ENCODE results near the gene LAMP1.
"Not testable (repeated sequence)": the region's sequence is repeated elsewhere in the genome, so short reads cannot be mapped to it uniquely, and the experiment has no call there.

Gene LAMP1

DNA sequence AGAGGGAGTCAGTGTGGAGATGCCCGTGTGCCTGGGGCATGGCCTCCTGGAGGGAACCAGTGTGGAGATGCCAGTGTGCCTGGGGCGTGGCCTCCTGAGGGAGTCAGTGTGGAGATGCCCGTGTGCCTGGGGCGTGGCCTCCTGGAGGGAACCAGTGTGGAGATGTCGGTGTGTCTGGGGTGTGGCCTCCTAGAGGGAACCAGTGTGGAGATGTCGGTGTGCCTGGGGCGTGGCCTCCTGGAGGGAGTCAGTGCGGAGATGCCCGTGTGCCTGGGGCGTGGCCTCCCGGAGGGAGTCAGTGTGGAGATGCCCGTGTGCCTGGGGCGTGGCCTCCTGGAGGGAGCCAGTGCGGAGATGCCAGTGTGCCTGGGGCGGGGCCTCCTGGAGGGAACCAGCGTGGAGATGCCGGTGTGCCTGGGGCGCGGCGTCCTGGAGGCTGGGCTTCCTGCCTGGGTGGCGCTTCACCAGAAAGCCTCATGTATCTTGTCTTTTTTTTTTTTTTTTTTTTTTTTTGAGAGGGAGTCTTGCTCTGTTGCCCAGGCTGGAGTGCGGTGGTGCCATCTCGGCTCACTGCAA lies 17.9 kb downstream of the LAMP1 start:
- H3K9ac ChIP-seq (ENCODE audit: low read length in 5 of 5); H3K4me1 ChIP-seq (ENCODE audit: control insufficient read depth in 5 of 5, insufficient read depth in 5 of 5, low read length in 5 of 5); H3K4me3 ChIP-seq (ENCODE audit: low read depth in 1 of 5, low read length in 5 of 5); H3K27me3 ChIP-seq (ENCODE audit: control insufficient read depth in 5 of 5, insufficient read depth in 4 of 5, low read length in 5 of 5); H3K9me3 ChIP-seq (ENCODE audit: control insufficient read depth in 5 of 5, low read length in 5 of 5); H3K27ac ChIP-seq (ENCODE audit: low read depth, low read length): not testable (repeated sequence)
- peaks cover 3 to 77% (median 61%) of the 10 kb centered on the region in 5 donors for H3K36me3 ChIP-seq (ENCODE audit: control insufficient read depth in 5 of 5, insufficient read depth in 5 of 5, low read length in 5 of 5)

DNA sequence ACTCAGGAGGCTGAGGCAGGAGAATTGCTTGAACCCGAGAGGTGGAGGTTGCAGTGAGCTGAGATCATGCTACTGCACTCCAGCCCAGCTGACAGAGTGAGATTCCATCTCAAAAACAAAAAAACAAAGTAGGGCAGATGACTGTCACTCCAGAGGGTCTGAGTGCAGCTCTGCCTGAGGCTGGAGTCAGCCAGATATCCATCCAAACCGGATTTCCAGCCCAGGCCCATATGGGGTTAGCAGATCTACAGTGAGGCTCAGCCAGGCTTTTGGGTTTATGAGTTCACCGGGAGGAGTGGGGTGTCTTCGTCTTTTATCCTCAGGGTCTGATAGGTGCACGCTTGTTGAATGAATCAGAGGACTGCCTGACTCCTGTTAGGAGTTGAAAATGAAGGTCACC lies 19.0 kb downstream of the LAMP1 start:
- H3K36me3 ChIP-seq (ENCODE audit: control insufficient read depth in 5 of 5, insufficient read depth in 5 of 5, low read length in 5 of 5), result peaks cover 3 to 79% (median 64%) of the 10 kb centered on the region in 5 donors
- no peaks in the 10 kb centered on the region for H3K4me1 ChIP-seq (ENCODE audit: control insufficient read depth in 5 of 5, insufficient read depth in 5 of 5, low read length in 5 of 5)
- H3K9me3 ChIP-seq (ENCODE audit: control insufficient read depth in 5 of 5, low read length in 5 of 5), result no peaks in the 10 kb centered on the region

GRCh38 chr13:113317031-113317430 lies 20.0 kb downstream of the LAMP1 start:
- peaks cover 0 to 79% (median 64%) of the 10 kb centered on the region in 5 donors for H3K36me3 ChIP-seq (ENCODE audit: control insufficient read depth in 5 of 5, insufficient read depth in 5 of 5, low read length in 5 of 5)
- no peaks in the 10 kb centered on the region for H3K27me3 ChIP-seq (ENCODE audit: control insufficient read depth in 5 of 5, insufficient read depth in 4 of 5, low read length in 5 of 5)
- H3K27ac ChIP-seq (ENCODE audit: low read depth, low read length), result no peak overlapping the region
- H3K4me1 ChIP-seq (ENCODE audit: control insufficient read depth in 5 of 5, insufficient read depth in 5 of 5, low read length in 5 of 5), result no peaks in the 10 kb centered on the region
- H3K4me3 ChIP-seq (ENCODE audit: low read depth in 1 of 5, low read length in 5 of 5), result no peak overlapping the region
- no peaks in the 10 kb centered on the region for H3K9me3 ChIP-seq (ENCODE audit: control insufficient read depth in 5 of 5, low read length in 5 of 5)
- no peak overlapping the region for H3K9ac ChIP-seq (ENCODE audit: low read length in 5 of 5)

More for the DNA sequence above, 19.0 kb downstream of the LAMP1 start:
- H3K9ac ChIP-seq (ENCODE audit: low read length in 5 of 5), result no peak overlapping the region
- H3K27ac ChIP-seq (ENCODE audit: low read depth, low read length), result no peak overlapping the region
- no peak overlapping the region for H3K4me3 ChIP-seq (ENCODE audit: low read depth in 1 of 5, low read length in 5 of 5)
- H3K27me3 ChIP-seq (ENCODE audit: control insufficient read depth in 5 of 5, insufficient read depth in 4 of 5, low read length in 5 of 5), result no peaks in the 10 kb centered on the region

DNA sequence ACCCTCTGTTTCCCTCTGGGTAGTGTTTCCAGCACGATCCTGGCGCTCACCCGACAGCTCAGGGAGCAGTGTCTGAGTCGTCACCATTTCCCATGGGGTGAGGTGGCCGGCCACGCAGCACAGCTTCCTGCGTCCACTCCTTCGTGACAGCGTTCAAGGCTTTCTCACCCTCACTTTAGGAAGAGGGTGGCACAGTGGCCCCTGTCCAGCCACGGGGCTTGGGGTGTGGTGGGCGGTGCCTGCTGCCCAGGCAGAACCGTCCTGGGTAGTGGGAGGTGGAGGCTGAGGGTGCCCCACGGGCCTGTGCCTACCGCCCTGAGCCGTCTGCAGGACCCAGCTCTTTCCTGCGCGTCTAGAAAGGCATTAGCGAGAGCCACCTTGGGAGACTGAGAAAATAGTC lies 21.9 kb downstream of the LAMP1 start:
- H3K4me1 ChIP-seq (ENCODE audit: control insufficient read depth in 5 of 5, insufficient read depth in 5 of 5, low read length in 5 of 5), result no peaks in the 10 kb centered on the region
- H3K9ac ChIP-seq (ENCODE audit: low read length in 5 of 5), result no peak overlapping the region
- H3K27me3 ChIP-seq (ENCODE audit: control insufficient read depth in 5 of 5, insufficient read depth in 4 of 5, low read length in 5 of 5), result no peaks in the 10 kb centered on the region
- H3K36me3 ChIP-seq (ENCODE audit: control insufficient read depth in 5 of 5, insufficient read depth in 5 of 5, low read length in 5 of 5), result peaks cover 1 to 78% (median 69%) of the 10 kb centered on the region in 5 donors
- H3K27ac ChIP-seq (ENCODE audit: low read depth, low read length), result no peak overlapping the region
- H3K9me3 ChIP-seq (ENCODE audit: control insufficient read depth in 5 of 5, low read length in 5 of 5), result no peaks in the 10 kb centered on the region
- H3K4me3 ChIP-seq (ENCODE audit: low read depth in 1 of 5, low read length in 5 of 5), result no peak overlapping the region

DNA sequence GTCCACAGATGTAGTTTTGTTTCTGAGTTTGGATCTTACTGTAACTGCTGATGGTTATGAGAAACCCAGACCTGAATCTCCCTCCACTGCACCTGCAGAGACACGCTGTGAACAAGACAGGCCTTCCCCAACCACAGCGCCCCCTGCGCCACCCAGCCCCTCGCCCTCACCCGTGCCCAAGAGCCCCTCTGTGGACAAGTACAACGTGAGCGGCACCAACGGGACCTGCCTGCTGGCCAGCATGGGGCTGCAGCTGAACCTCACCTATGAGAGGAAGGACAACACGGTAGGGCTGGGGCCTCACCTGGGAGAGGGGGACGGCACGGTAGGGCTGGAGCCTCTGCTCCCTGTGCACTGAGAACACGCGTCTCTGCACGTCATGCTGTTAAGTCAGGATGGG lies 22.3 kb downstream of the LAMP1 start:
- H3K4me3 ChIP-seq (ENCODE audit: low read depth in 1 of 5, low read length in 5 of 5), result no peak overlapping the region
- no peak overlapping the region for H3K9ac ChIP-seq (ENCODE audit: low read length in 5 of 5)
- H3K9me3 ChIP-seq (ENCODE audit: control insufficient read depth in 5 of 5, low read length in 5 of 5), result no peaks in the 10 kb centered on the region
- H3K27ac ChIP-seq (ENCODE audit: low read depth, low read length), result no peak overlapping the region
- no peaks in the 10 kb centered on the region for H3K27me3 ChIP-seq (ENCODE audit: control insufficient read depth in 5 of 5, insufficient read depth in 4 of 5, low read length in 5 of 5)
- H3K4me1 ChIP-seq (ENCODE audit: control insufficient read depth in 5 of 5, insufficient read depth in 5 of 5, low read length in 5 of 5), result no peaks in the 10 kb centered on the region
- H3K36me3 ChIP-seq (ENCODE audit: control insufficient read depth in 5 of 5, insufficient read depth in 5 of 5, low read length in 5 of 5), result peaks cover 2 to 82% (median 71%) of the 10 kb centered on the region in 5 donors

- Histone ChIP-seq H3K9me3 (ENCODE audit: control insufficient read depth in 5 of 5, low read length in 5 of 5) (no peaks in the 10 kb centered on the region), H3K4me1 (ENCODE audit: control insufficient read depth in 5 of 5, insufficient read depth in 5 of 5, low read length in 5 of 5) (no peaks in the 10 kb centered on the region), H3K36me3 (ENCODE audit: control insufficient read depth in 5 of 5, insufficient read depth in 5 of 5, low read length in 5 of 5) (peaks cover 2 to 89% (median 76%) of the 10 kb centered on the region in 5 donors), H3K27ac (ENCODE audit: low read depth, low read length) (no peak overlapping the region), H3K4me3 (ENCODE audit: low read depth in 1 of 5, low read length in 5 of 5) (no peak overlapping the region), H3K27me3 (ENCODE audit: control insufficient read depth in 5 of 5, insufficient read depth in 4 of 5, low read length in 5 of 5) (no peaks in the 10 kb centered on the region), H3K9ac (ENCODE audit: low read length in 5 of 5) (no peak overlapping the region)
Measured at GRCh38 chr13:113320226-113320875, 23.3 kb downstream of the LAMP1 start.

DNA sequence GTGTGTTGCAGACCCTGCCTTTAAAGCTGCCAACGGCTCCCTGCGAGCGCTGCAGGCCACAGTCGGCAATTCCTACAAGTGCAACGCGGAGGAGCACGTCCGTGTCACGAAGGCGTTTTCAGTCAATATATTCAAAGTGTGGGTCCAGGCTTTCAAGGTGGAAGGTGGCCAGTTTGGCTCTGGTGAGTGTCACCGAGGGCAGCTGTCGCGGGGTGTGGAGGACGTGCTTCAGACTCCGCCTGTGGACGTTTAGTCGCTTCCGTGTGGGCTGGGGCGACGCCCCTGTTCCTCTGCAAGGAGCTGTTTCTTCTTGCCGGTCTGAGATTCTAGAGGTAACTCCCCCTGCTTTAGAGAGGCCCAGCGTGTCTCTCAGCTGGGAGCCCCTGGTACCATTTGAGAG lies 24.5 kb downstream of the LAMP1 start:
- Histone ChIP-seq H3K27ac (ENCODE audit: low read depth, low read length) (no peak overlapping the region), H3K36me3 (ENCODE audit: control insufficient read depth in 5 of 5, insufficient read depth in 5 of 5, low read length in 5 of 5) (peaks cover 2 to 85% (median 74%) of the 10 kb centered on the region in 5 donors), H3K27me3 (ENCODE audit: control insufficient read depth in 5 of 5, insufficient read depth in 4 of 5, low read length in 5 of 5) (no peaks in the 10 kb centered on the region), H3K9ac (ENCODE audit: low read length in 5 of 5) (no peak overlapping the region), H3K4me3 (ENCODE audit: low read depth in 1 of 5, low read length in 5 of 5) (no peak overlapping the region), H3K4me1 (ENCODE audit: control insufficient read depth in 5 of 5, insufficient read depth in 5 of 5, low read length in 5 of 5) (no peaks in the 10 kb centered on the region), H3K9me3 (ENCODE audit: control insufficient read depth in 5 of 5, low read length in 5 of 5) (no peaks in the 10 kb centered on the region)

- Histone ChIP-seq H3K27me3 (ENCODE audit: control insufficient read depth in 5 of 5, insufficient read depth in 4 of 5, low read length in 5 of 5) (no peaks in the 10 kb centered on the region), H3K9ac (ENCODE audit: low read length in 5 of 5) (no peak overlapping the region), H3K9me3 (ENCODE audit: control insufficient read depth in 5 of 5, low read length in 5 of 5) (no peaks in the 10 kb centered on the region), H3K27ac (ENCODE audit: low read depth, low read length) (no peak overlapping the region), H3K4me1 (ENCODE audit: control insufficient read depth in 5 of 5, insufficient read depth in 5 of 5, low read length in 5 of 5) (no peaks in the 10 kb centered on the region), H3K36me3 (ENCODE audit: control insufficient read depth in 5 of 5, insufficient read depth in 5 of 5, low read length in 5 of 5) (peaks cover 2 to 80% (median 69%) of the 10 kb centered on the region in 5 donors), H3K4me3 (ENCODE audit: low read depth in 1 of 5, low read length in 5 of 5) (no peak overlapping the region)
Measured at GRCh38 chr13:113322043-113322461, 25.0 kb downstream of the LAMP1 start.

DNA sequence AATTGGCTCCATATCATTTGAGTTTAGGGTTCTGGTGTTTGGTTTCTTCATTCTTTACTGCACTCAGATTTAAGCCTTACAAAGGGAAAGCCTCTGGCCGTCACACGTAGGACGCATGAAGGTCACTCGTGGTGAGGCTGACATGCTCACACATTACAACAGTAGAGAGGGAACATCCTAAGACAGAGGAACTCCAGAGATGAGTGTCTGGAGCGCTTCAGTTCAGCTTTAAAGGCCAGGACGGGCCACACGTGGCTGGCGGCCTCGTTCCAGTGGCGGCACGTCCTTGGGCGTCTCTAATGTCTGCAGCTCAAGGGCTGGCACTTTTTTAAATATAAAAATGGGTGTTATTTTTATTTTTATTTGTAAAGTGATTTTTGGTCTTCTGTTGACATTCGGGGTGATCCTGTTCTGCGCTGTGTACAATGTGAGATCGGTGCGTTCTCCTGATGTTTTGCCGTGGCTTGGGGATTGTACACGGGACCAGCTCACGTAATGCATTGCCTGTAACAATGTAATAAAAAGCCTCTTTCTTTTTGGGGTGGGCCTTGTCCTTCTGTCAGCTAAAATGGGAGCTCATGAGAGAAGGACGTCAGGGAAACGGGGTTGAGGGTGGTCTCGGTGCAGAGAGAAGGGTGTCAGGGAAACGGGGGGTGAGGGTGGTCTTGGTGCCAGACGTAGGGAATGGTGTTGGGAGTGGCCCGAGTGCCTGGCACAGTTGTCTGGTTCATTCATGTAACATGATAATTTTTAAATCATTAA lies 26.0 kb downstream of the LAMP1 start:
- Histone ChIP-seq H3K4me1 (ENCODE audit: control insufficient read depth in 5 of 5, insufficient read depth in 5 of 5, low read length in 5 of 5) (no peaks in the 10 kb centered on the region), H3K36me3 (ENCODE audit: control insufficient read depth in 5 of 5, insufficient read depth in 5 of 5, low read length in 5 of 5) (peaks cover 2 to 71% (median 65%) of the 10 kb centered on the region in 5 donors), H3K27ac (ENCODE audit: low read depth, low read length) (no peak overlapping the region), H3K9ac (ENCODE audit: low read length in 5 of 5) (no peak overlapping the region), H3K4me3 (ENCODE audit: low read depth in 1 of 5, low read length in 5 of 5) (no peak overlapping the region), H3K27me3 (ENCODE audit: control insufficient read depth in 5 of 5, insufficient read depth in 4 of 5, low read length in 5 of 5) (no peaks in the 10 kb centered on the region), H3K9me3 (ENCODE audit: control insufficient read depth in 5 of 5, low read length in 5 of 5) (no peaks in the 10 kb centered on the region)

GRCh38 chr13:113323869-113324268 lies 26.8 kb downstream of the LAMP1 start:
- peaks cover 2 to 63% (median 58%) of the 10 kb centered on the region in 5 donors for H3K36me3 ChIP-seq (ENCODE audit: control insufficient read depth in 5 of 5, insufficient read depth in 5 of 5, low read length in 5 of 5)

More at GRCh38 chr13:113323869-113324268, 26.8 kb downstream of the LAMP1 start:
- Histone ChIP-seq H3K4me1 (ENCODE audit: control insufficient read depth in 5 of 5, insufficient read depth in 5 of 5, low read length in 5 of 5) (no peaks in the 10 kb centered on the region), H3K9me3 (ENCODE audit: control insufficient read depth in 5 of 5, low read length in 5 of 5) (no peaks in the 10 kb centered on the region), H3K27me3 (ENCODE audit: control insufficient read depth in 5 of 5, insufficient read depth in 4 of 5, low read length in 5 of 5) (no peaks in the 10 kb centered on the region), H3K4me3 (ENCODE audit: low read depth in 1 of 5, low read length in 5 of 5) (no peak overlapping the region), H3K27ac (ENCODE audit: low read depth, low read length) (no peak overlapping the region), H3K9ac (ENCODE audit: low read length in 5 of 5) (no peak overlapping the region)
